Liver (tissue), 9 donors: ENCODE measurements around the gene WDFY1. TPM values are rescaled to one million over a fixed set of nuclear protein-coding genes. Genes with fewer than 3 reads are reported as not detected.
A peak's percentile ranks its signal among the peaks of the same experiment; 100 is the strongest.

Experiments
- DNase-seq: peaks from one replicate; pipeline ENCODE4 v3.0.0-alpha.2; 2017; ENCODE audit warnings: low spot score
- H3K27ac ChIP-seq, 2 donors: one replicate each; pipeline ENCODE4 v1.7.0; 2013; ENCODE audit warnings: inconsistent platforms in 2 of 2, low read length in 2 of 2, control low read depth in 1 of 2, low read depth in 1 of 2, mild to moderate bottlenecking in 1 of 2
- H3K27me3 ChIP-seq, 4 donors: one replicate each; pipeline versions ENCODE4 v1.6.1 to v1.7.0; 2013; ENCODE audit warnings: low read length in 3 of 4, inconsistent platforms in 1 of 4, mild to moderate bottlenecking in 1 of 4, moderate library complexity in 1 of 4; ENCODE audit not compliant: control insufficient read depth in 4 of 4, insufficient read depth in 4 of 4
- H3K36me3 ChIP-seq, 4 donors: one replicate each; pipeline versions ENCODE4 v1.6.1 to v1.7.0; 2013; ENCODE audit warnings: low read length in 3 of 4, mild to moderate bottlenecking in 3 of 4, low read depth in 1 of 4, moderate library complexity in 1 of 4; ENCODE audit not compliant: control insufficient read depth in 4 of 4, insufficient read depth in 3 of 4
- H3K4me1 ChIP-seq, 4 donors: one replicate each; pipeline versions ENCODE4 v1.6.1 to v1.7.0; 2013; ENCODE audit warnings: low read length in 3 of 4, mild to moderate bottlenecking in 3 of 4, moderate library complexity in 1 of 4; ENCODE audit not compliant: control insufficient read depth in 4 of 4, insufficient read depth in 4 of 4
- H3K4me3 ChIP-seq, 3 donors: one replicate each; pipeline versions ENCODE4 v1.6.1 to v1.7.0; 2013; ENCODE audit warnings: low read length in 3 of 3, control low read depth in 1 of 3, low read depth in 1 of 3, mild to moderate bottlenecking in 1 of 3
- H3K9ac ChIP-seq, 2 donors: one replicate each; pipeline ENCODE4 v1.7.0; 2013; ENCODE audit warnings: low read length in 2 of 2, mild to moderate bottlenecking in 2 of 2, moderate library complexity in 2 of 2, control low read depth in 1 of 2, low read depth in 1 of 2
- H3K9me3 ChIP-seq, 4 donors: one replicate each; pipeline versions ENCODE4 v1.6.1 to v1.7.0; 2013; ENCODE audit warnings: low read length in 3 of 4; ENCODE audit not compliant: control insufficient read depth in 4 of 4
- ATF3 ChIP-seq: IDR thresholded peaks from 2 replicates; pipeline ENCODE4 v1.6.1; 2016; ENCODE audit warnings: antibody characterized with exemption
- CTCF ChIP-seq: fragments of 150-350 bp; IDR thresholded peaks from 2 replicates; pipeline ENCODE4 v1.5.1; 2017; ENCODE audit warnings: improper control_type of control experiment, low read depth, low read length; ENCODE audit not compliant: missing input control
- EGR1 ChIP-seq, 2 donors: IDR thresholded peaks; 2 replicates each; pipeline ENCODE4 v1.6.1; 2016 to 2018; ENCODE audit warnings: antibody characterized with exemption in 2 of 2, low read depth in 2 of 2
- FOXA1 ChIP-seq: IDR thresholded peaks from 2 replicates; pipeline ENCODE4 v1.6.1; 2016; ENCODE audit warnings: antibody characterized with exemption
- FOXA2 ChIP-seq: IDR thresholded peaks from 2 replicates; pipeline ENCODE4 v1.6.1; 2016; ENCODE audit warnings: antibody characterized with exemption
- GABPA ChIP-seq, 2 donors: IDR thresholded peaks in 1 of 2; conservative IDR thresholded peaks in 1 of 2; 2 replicates each; pipeline ENCODE4 v1.6.1; 2016; ENCODE audit warnings: antibody characterized with exemption in 2 of 2, mild to moderate bottlenecking in 1 of 2, moderate library complexity in 1 of 2
- HNF4A ChIP-seq, 2 donors: conservative IDR thresholded peaks; 2 replicates each; pipeline ENCODE4 v1.6.1; 2016; ENCODE audit warnings: antibody characterized with exemption in 2 of 2, mild to moderate bottlenecking in 2 of 2
- HNF4G ChIP-seq: IDR thresholded peaks from 2 replicates; pipeline ENCODE4 v1.6.1; 2016; ENCODE audit warnings: antibody characterized with exemption
- MAX ChIP-seq: IDR thresholded peaks from 2 replicates; pipeline ENCODE4 v1.6.1; 2016; ENCODE audit warnings: antibody characterized with exemption
- NR2F2 ChIP-seq: IDR thresholded peaks from 2 replicates; pipeline ENCODE4 v1.6.1; 2016; ENCODE audit warnings: antibody characterized with exemption
- RAD21 ChIP-seq, 2 donors: IDR thresholded peaks; 2 replicates each; pipeline ENCODE4 v1.6.1; 2016; ENCODE audit warnings: antibody characterized with exemption in 2 of 2, mild to moderate bottlenecking in 2 of 2
- RXRA ChIP-seq, 2 donors: IDR thresholded peaks; 2 replicates each; pipeline ENCODE4 v1.6.1; 2017 to 2018; ENCODE audit warnings: antibody characterized with exemption in 2 of 2, mild to moderate bottlenecking in 1 of 2
- SP1 ChIP-seq: IDR thresholded peaks from 2 replicates; pipeline ENCODE4 v1.6.1; 2018; ENCODE audit warnings: antibody characterized with exemption, mild to moderate bottlenecking
- TAF1 ChIP-seq: conservative IDR thresholded peaks from 2 replicates; pipeline ENCODE4 v1.6.1; 2016; ENCODE audit warnings: antibody characterized with exemption, mild to moderate bottlenecking
- ZBTB33 ChIP-seq: IDR thresholded peaks from 2 replicates; pipeline ENCODE4 v1.6.1; 2016; ENCODE audit warnings: antibody characterized with exemption
- WGBS: extraction: QIAGEN DNeasy Blood & Tissue Kit; methylation state at CpG from one replicate; pipeline ENCODE4 v1.1.7; 2013; 5-methylcytosine and 5-hydroxymethylcytosine counted together
- polyA plus RNA-seq, 2 donors: library from polyadenylated mRNA; stranded (reverse) in 1 of 2; unstranded in 1 of 2; fragments of 200-250 nt in 1 of 2; fragments of >200 nt in 1 of 2; fragmentation: Nextera tagmentation in 1 of 2; extraction: Ambion mirVana in 1 of 2; gene quantifications; one replicate each; pipeline versions ENCODE4 v1.2.1 to v1.2.3, GENCODE V29; 2013 to 2015
- total RNA-seq, 2 donors: library from RNA; depleted of rRNA; stranded (reverse); fragments of >200 nt; gene quantifications; one replicate each; pipeline ENCODE4 v1.2.3, GENCODE V29; 2014
- donor health status: healthy.
- donor health status: healthy.
- donor health status: healthy.
- donor health status: healthy.
- donor health status: healthy.

WDFY1 gene
- total and polyA plus RNA-seq, 4 donors = 12.0 to 34.2 (median 24.1) TPM

- no peak for DNase-seq
- WGBS = 82% methylated on average over 4 of the region's 4 CpGs
- H3K27me3 ChIP-seq = no peaks in the 10 kb centered on the region
- no peak overlapping the region for H3K27ac ChIP-seq
- H3K9me3 ChIP-seq = no peaks in the 10 kb centered on the region
- no peak overlapping the region for H3K4me3 ChIP-seq
- H3K36me3 ChIP-seq = no peaks in the 10 kb centered on the region
- TF ChIP-seq SP1 (no peak), FOXA1 (no peak), RXRA (IDR thresholded peaks at IDR 0.05) (no peak), TAF1 (no peak)
- H3K4me1 ChIP-seq = peaks cover 0 to 3% (median 0%) of the 10 kb centered on the region in 4 donors
- H3K9ac ChIP-seq = no peak overlapping the region
Measured at GRCh38 chr2:223994562-223995162, 49.5 kb upstream of the WDFY1 start.

GRCh38 chr2:223993634-223994232 lies 48.6 kb upstream of the WDFY1 start:
- Histone ChIP-seq H3K27ac (no peak overlapping the region), H3K9ac (no peak overlapping the region), H3K27me3 (no peaks in the 10 kb centered on the region), H3K36me3 (no peaks in the 10 kb centered on the region), H3K9me3 (no peaks in the 10 kb centered on the region), H3K4me1 (peaks cover 0 to 3% (median 0%) of the 10 kb centered on the region in 4 donors), H3K4me3 (no peak overlapping the region)
- 31% methylated on average over 5 of the region's 5 CpGs for WGBS
- DNase-seq = no peak
- TF ChIP-seq RAD21 (IDR thresholded peaks at IDR 0.05) (peak; percentile 88 to 95), HNF4G (no peak), CTCF (peak; percentile 77)

- H3K36me3 ChIP-seq = no peaks in the 10 kb centered on the region
- H3K4me1 ChIP-seq = peaks cover 0 to 3% (median 0%) of the 10 kb centered on the region in 4 donors
- H3K27me3 ChIP-seq = no peaks in the 10 kb centered on the region
- H3K9ac ChIP-seq = no peak overlapping the region
- TF ChIP-seq EGR1 (IDR thresholded peaks at IDR 0.05; ENCODE audit: low read depth in 2 of 2) (no peak), SP1 (no peak), ZBTB33 (no peak), FOXA1 (no peak), HNF4G (no peak), MAX (no peak), RAD21 (IDR thresholded peaks at IDR 0.05) (no peak), GABPA (IDR thresholded peaks at IDR 0.05 in 1 of 2, conservative IDR thresholded peaks at IDR 0.05 in 1 of 2) (no peak), ATF3 (no peak), TAF1 (no peak), FOXA2 (no peak), HNF4A (conservative IDR thresholded peaks at IDR 0.05) (no peak), NR2F2 (no peak)
- no peak overlapping the region for H3K4me3 ChIP-seq
- H3K27ac ChIP-seq = no peak overlapping the region
- DNase-seq = no peak
- no peaks in the 10 kb centered on the region for H3K9me3 ChIP-seq
- 88% methylated on average over 12 of the region's 12 CpGs for WGBS
Measured at GRCh38 chr2:223991611-223992010, 46.5 kb upstream of the WDFY1 start.
